GM12878 (cell line): ENCODE results near the gene SBNO2. TPM values are rescaled to one million over a fixed set of nuclear protein-coding genes. Genes with fewer than 3 reads are reported as not detected.

Source experiments
- ATAC-seq: fragments of 200-7000 bp; cut with Tn5 transposase; 3 replicates; pipeline ENCODE4 v1.9.1; 2020; ENCODE audit warnings: mild to moderate bottlenecking, moderate library complexity
- BruUV-seq: library from RNA; stranded (reverse); fragments of 400-500 nt; replicated peaks from 2 replicates; lab custom pipeline; 2021; lab: Mats Ljungman, UMichigan
- CTCF ChIA-PET: fragments of 300-600 bp; sonication (Branson Sonifier 250); formaldehyde crosslinking; extraction: SDS; loops from one replicate; lab custom pipeline; 2021; ENCODE audit warnings: inconsistent platforms; lab: Yijun Ruan, JAX
- POLR2A ChIA-PET: fragments of 350-600 bp; formaldehyde crosslinking; extraction: SDS; loops from one replicate; lab custom pipeline; 2021; ENCODE audit warnings: inconsistent platforms; lab: Charles Lee
- RAD21 ChIA-PET: fragments of 300-600 bp; sonication (Branson Sonifier 250); formaldehyde crosslinking; loops from one replicate; lab custom pipeline; 2023; ENCODE audit warnings: antibody characterized with exemption; ENCODE audit not compliant: unreplicated experiment; lab: Charles Lee
- SMC1A ChIA-PET: fragments of 300-600 bp; sonication (Branson Sonifier 250); formaldehyde crosslinking; loops from one replicate; lab custom pipeline; 2023; ENCODE audit not compliant: unreplicated experiment, uncharacterized antibody; lab: Charles Lee
- DNase-seq: peaks from one replicate; pipeline ENCODE4 v3.0.0-alpha.2; 2011; ENCODE audit warnings: low read depth, low spot score
- FAIRE-seq: peaks from 3 replicates; lab custom pipeline; 2011; peaks lifted over from hg19 to GRCh38; lab: Jason Lieb, UNC
- H2AFZ ChIP-seq: 2 replicates; pipeline ENCODE4 v1.6.0; 2011; ENCODE audit warnings: low read depth, low read length, control low read depth; ENCODE audit not compliant: control insufficient read depth
- H3K27ac ChIP-seq: 2 replicates; pipeline ENCODE4 v1.5.1; 2011; ENCODE audit warnings: control low read depth; ENCODE audit not compliant: control insufficient read depth, insufficient read depth
- H3K27me3 ChIP-seq, 2 experiments: replicated peaks in 1 of 2; 2 replicates each; pipeline versions ENCODE4 v1.6.0 to v1.6.1; 2011; ENCODE audit warnings: low read length in 1 of 2; ENCODE audit not compliant: control insufficient read depth in 2 of 2, insufficient read depth in 2 of 2
- H3K36me3 ChIP-seq, 2 experiments: 2 replicates each; pipeline ENCODE4 v1.5.1; 2011; ENCODE audit warnings: low read length in 1 of 2; ENCODE audit not compliant: control insufficient read depth in 2 of 2, insufficient read depth in 2 of 2
- H3K4me1 ChIP-seq: 2 replicates; pipeline ENCODE4 v1.6.1; 2011; ENCODE audit warnings: mild to moderate bottlenecking, low read length, moderate library complexity, mixed read lengths; ENCODE audit not compliant: control insufficient read depth, insufficient read depth
- H3K4me2 ChIP-seq: 2 replicates; pipeline ENCODE4 v1.6.0; 2011; ENCODE audit warnings: control low read depth; ENCODE audit not compliant: control insufficient read depth, insufficient read depth
- H3K4me3 ChIP-seq: fragments of 200-600 bp; sonication (generic); 2 replicates; pipeline ENCODE4 v1.5.1; 2016
- H3K79me2 ChIP-seq: 2 replicates; pipeline ENCODE4 v1.6.0; 2011; ENCODE audit warnings: low read length; ENCODE audit not compliant: control insufficient read depth, insufficient read depth
- H3K9ac ChIP-seq: 2 replicates; pipeline ENCODE4 v1.8.0; 2011; ENCODE audit warnings: low read length, control low read depth, mixed read lengths; ENCODE audit not compliant: control insufficient read depth, insufficient read depth
- H3K9me3 ChIP-seq: replicated peaks from 3 replicates; pipeline ENCODE4 v1.5.1; 2011; ENCODE audit warnings: mild to moderate bottlenecking, low read length; ENCODE audit not compliant: control insufficient read depth, insufficient read depth
- H4K20me1 ChIP-seq: 2 replicates; pipeline ENCODE4 v1.6.0; 2011; ENCODE audit not compliant: control insufficient read depth, insufficient read depth
- EED ChIP-seq: sonication (generic); IDR thresholded peaks from 2 replicates; pipeline ENCODE4 v1.6.1; 2016; ENCODE audit warnings: antibody characterized with exemption, low read depth
- FOXK2 ChIP-seq: fragments of 450-650 bp; IDR thresholded peaks from 2 replicates; pipeline ENCODE4 v1.6.1; 2017; ENCODE audit warnings: mild to moderate bottlenecking, moderate library complexity
- FOXM1 ChIP-seq: IDR thresholded peaks from 2 replicates; pipeline ENCODE4 v1.6.1; 2012; ENCODE audit warnings: low read depth, mild to moderate bottlenecking, inconsistent platforms, low read length, moderate library complexity
- GATAD2B ChIP-seq: fragments of 450-650 bp; conservative IDR thresholded peaks from 2 replicates; pipeline ENCODE4 v1.6.1; 2017; ENCODE audit warnings: low read depth, mild to moderate bottlenecking, moderate library complexity
- HDGF ChIP-seq: fragments of 450-650 bp; IDR thresholded peaks from 2 replicates; pipeline ENCODE4 v1.6.1; 2016; ENCODE audit warnings: antibody characterized with exemption
- HSF1 ChIP-seq: fragments of 150-350 bp; IDR thresholded peaks from 2 replicates; pipeline ENCODE4 v1.6.1; 2014; ENCODE audit warnings: mild to moderate bottlenecking, low read depth, low read length
- JUNB ChIP-seq: IDR thresholded peaks from 2 replicates; pipeline ENCODE4 v1.6.1; 2016; ENCODE audit warnings: antibody characterized with exemption, mild to moderate bottlenecking
- POU2F2 ChIP-seq: IDR thresholded peaks from 3 replicates; pipeline ENCODE4 v1.6.1; 2011; ENCODE audit warnings: low read depth, mild to moderate bottlenecking, low read length, borderline replicate concordance
- REST ChIP-seq: IDR thresholded peaks from 2 replicates; pipeline ENCODE4 v1.6.1; 2012; ENCODE audit warnings: mild to moderate bottlenecking, low read depth, low read length
- RUNX3 ChIP-seq: IDR thresholded peaks from 2 replicates; pipeline ENCODE4 v1.6.1; 2012; ENCODE audit warnings: low read length, inconsistent platforms
- SMAD1 ChIP-seq: fragments of 450-650 bp; IDR thresholded peaks from 2 replicates; pipeline ENCODE4 v1.6.1; 2018; ENCODE audit warnings: mild to moderate bottlenecking, low read depth; ENCODE audit not compliant: partially characterized antibody
- SRF ChIP-seq, 2 experiments: IDR thresholded peaks; 2 replicates each; pipeline ENCODE4 v1.6.1; 2011; ENCODE audit warnings: low read depth in 2 of 2, low read length in 2 of 2, mild to moderate bottlenecking in 1 of 2, moderate library complexity in 1 of 2
- TBL1XR1 ChIP-seq: IDR thresholded peaks from 2 replicates; pipeline ENCODE4 v1.6.1; 2012; ENCODE audit warnings: low read depth, low read length, improper control_type of control experiment
- WRNIP1 ChIP-seq: IDR thresholded peaks from 2 replicates; pipeline ENCODE4 v1.6.1; 2011; ENCODE audit warnings: low read depth, low read length, improper control_type of control experiment, borderline replicate concordance
- YBX1 ChIP-seq: fragments of 450-650 bp; IDR thresholded peaks from 2 replicates; pipeline ENCODE4 v1.6.1; 2016; ENCODE audit warnings: antibody characterized with exemption
- ZNF274 ChIP-seq: IDR thresholded peaks from one replicate; pipeline ENCODE4 v1.8.0; 2011; ENCODE audit not compliant: insufficient read length, insufficient read depth
- ZNF592 ChIP-seq: fragments of 450-650 bp; IDR thresholded peaks from 2 replicates; pipeline ENCODE4 v1.6.1; 2017; ENCODE audit warnings: mild to moderate bottlenecking, moderate library complexity
- ZNF622 ChIP-seq: fragments of 450-650 bp; IDR thresholded peaks from 2 replicates; pipeline ENCODE4 v1.6.1; 2017; ENCODE audit warnings: mild to moderate bottlenecking, inconsistent platforms
- WGBS: methylation state at CpG from one replicate; pipeline ENCODE4 v1.1.6; 2016; ENCODE audit warnings: low lambda C conversion rate; ENCODE audit not compliant: insufficient replicate concordance, insufficient coverage; ENCODE audit errors: missing lambda C conversion rate; 5-methylcytosine and 5-hydroxymethylcytosine counted together
- in situ Hi-C: fragments of 300-500 bp; cut with MboI; formaldehyde crosslinking; loops from 9 replicates; pipeline ENCODE4 v1.14.3; 2018; ENCODE audit warnings: mixed read lengths
- intact Hi-C: fragments of 100-400 bp; cut with micrococcal nuclease; formaldehyde crosslinking; loops from one replicate; pipeline ENCODE4 v1.14.2; 2022; ENCODE audit not compliant: unreplicated experiment
- polyA plus RNA-seq, 11 experiments: library from polyadenylated mRNA; depleted of rRNA in 4 of 11; unstranded in 6 of 11; stranded (reverse) in 5 of 11; fragments of >200 nt; fragmentation: Nextera tagmentation in 4 of 11; fragmentation: Illumina TruSeq in 1 of 11; extraction: Ambion mirVana in 4 of 11; extraction: Trizol in 1 of 11; gene quantifications; 1 replicate in 1 of 11; 2 replicates in 10 of 11; pipeline versions ENCODE4 v1.2.1 to v1.2.3, GENCODE V29; 2011 to 2016; ENCODE audit warnings: inconsistent platforms in 2 of 11, missing spikeins in 2 of 11, low read depth in 1 of 11
- total RNA-seq, 4 experiments: library from RNA; depleted of rRNA in 3 of 4; stranded (reverse); fragments of >200 nt in 3 of 4; fragmentation: Illumina TruSeq in 1 of 4; extraction: Trizol in 1 of 4; gene quantifications; 2 replicates each; pipeline versions ENCODE4 v1.2.1 to v1.2.3, GENCODE V29; 2013 to 2021

SBNO2 gene
- total and polyA plus RNA-seq, 10 of the 15 experiments (the other 5 are each of a cell fraction or from before 2014, with no cell fraction given) = 0.08 to 44.6 (median 5.4) TPM

GRCh38 chr19:1146412-1146699, 27.7 kb downstream of the SBNO2 start:
- H3K9me3 ChIP-seq = no peaks in the 10 kb centered on the region; the same call in 2 of the 3 replicates
- FAIRE-seq = no peak
- CTCF ChIA-PET = no interaction called here
- H3K4me1 ChIP-seq = no peaks in the 10 kb centered on the region
- no peak overlapping the region for H3K4me3 ChIP-seq
- 94% methylated on average over 13 of the region's 13 CpGs for WGBS
- no peaks in the 10 kb centered on the region for H3K27me3 ChIP-seq
- H3K36me3 ChIP-seq = peaks cover 10 to 14% of the 10 kb centered on the region in 2 experiments
- no peaks in the 10 kb centered on the region for H4K20me1 ChIP-seq
- no peak for ATAC-seq
- no peak overlapping the region for H2AFZ ChIP-seq
- no peaks in the 10 kb centered on the region for H3K79me2 ChIP-seq
- BruUV-seq = no TSS peak
- SMC1A ChIA-PET = no interaction called here
- intact Hi-C loops (no loop called here), in situ Hi-C loops (no loop called here)
- DNase-seq = no peak
- no peak overlapping the region for H3K27ac ChIP-seq
- H3K9ac ChIP-seq = no peak overlapping the region
- no peak overlapping the region for H3K4me2 ChIP-seq
- POLR2A ChIA-PET = no interaction called here
- RAD21 ChIA-PET = no interaction called here
- TF ChIP-seq SMAD1 = no peak
- no peak for TF ChIP-seq YBX1
- no peak for TF ChIP-seq TBL1XR1
- TF ChIP-seq HDGF = no peak
- no peak for TF ChIP-seq WRNIP1
- TF ChIP-seq HSF1 = no peak
- no peak for TF ChIP-seq JUNB
- TF ChIP-seq RUNX3 = no peak
- TF ChIP-seq SRF (IDR thresholded peaks at IDR 0.05; ENCODE audit: low read depth in 2 of 2, low read length in 2 of 2) = no peak
- TF ChIP-seq ZNF622 = no peak
- TF ChIP-seq REST = no peak
- no peak for TF ChIP-seq POU2F2
- no peak for TF ChIP-seq FOXM1
- TF ChIP-seq GATAD2B = no peak
- no peak for TF ChIP-seq EED
- no peak for TF ChIP-seq FOXK2
- no peak for TF ChIP-seq ZNF592
- no peak for TF ChIP-seq ZNF274
